ENCODE measurements around the gene SRXN1.

Gene SRXN1

DNA sequence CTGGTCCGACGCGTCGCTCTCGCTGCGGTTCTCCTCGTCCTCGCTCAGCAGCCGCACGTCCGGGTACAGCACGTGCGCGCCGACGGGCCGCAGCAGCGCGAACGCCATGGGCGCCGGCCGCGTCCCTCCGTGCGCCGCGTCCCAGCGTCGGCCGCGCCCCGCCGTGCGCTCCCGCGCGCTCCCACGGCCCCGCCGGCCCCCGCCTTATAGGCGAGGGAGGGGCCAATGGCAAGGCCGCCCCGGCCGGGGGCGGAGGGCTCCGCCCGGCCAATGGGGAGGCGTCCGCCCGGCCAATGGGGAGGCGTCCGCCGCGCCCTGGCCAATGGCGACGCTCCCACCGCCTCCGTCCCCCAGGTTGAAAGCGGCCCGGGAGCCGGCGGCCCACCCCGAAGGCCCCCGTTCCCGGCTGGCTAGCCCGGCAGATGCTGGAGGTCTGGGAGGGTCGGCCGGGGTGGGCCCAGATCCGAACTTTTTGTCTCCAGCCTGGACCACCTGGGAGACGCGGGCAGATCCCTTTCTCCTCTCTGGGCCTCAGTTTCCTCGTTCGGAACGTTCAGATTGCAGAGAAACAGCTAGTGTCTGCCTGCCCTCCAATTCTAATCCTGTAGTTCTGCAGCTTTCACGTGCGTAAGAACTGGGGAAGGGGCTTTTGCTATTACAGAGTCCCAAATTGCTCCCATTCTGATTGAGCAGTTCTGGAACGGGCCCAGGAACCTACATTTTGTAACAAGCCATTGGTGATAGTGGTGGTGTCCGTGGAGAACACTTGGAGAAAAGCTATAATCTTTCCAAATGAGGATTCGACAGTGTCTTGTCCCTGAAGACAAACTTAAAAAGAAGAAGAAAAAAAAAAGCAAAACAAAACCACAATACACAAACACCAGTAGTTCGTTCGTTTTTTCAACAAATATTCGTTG is 42.6 kb downstream of the SRXN1 start, which contains the start of gene TCF15:
TCF15 (minus strand) TSS at position 180 of the 917 bp plus-strand sequence; CDS start at position 108, 72 bp downstream.
- TF ChIP-seq TAF1 (IDR thresholded peaks at IDR 0.05; ENCODE audit: borderline replicate concordance, insufficient read depth, low read length) = no peak
- TF ChIP-seq FOXP2 (optimal IDR thresholded peaks at IDR 0.05; ENCODE audit: borderline replicate concordance, extremely low read depth, extremely low read length, insufficient read depth) = no peak
- no peak for TF ChIP-seq SIN3A (IDR thresholded peaks at IDR 0.05; ENCODE audit: borderline replicate concordance, insufficient read depth, low read length)
- no peak for TF ChIP-seq POLR2AphosphoS5 (IDR thresholded peaks at IDR 0.05; ENCODE audit: low read depth, low read length)

DNA sequence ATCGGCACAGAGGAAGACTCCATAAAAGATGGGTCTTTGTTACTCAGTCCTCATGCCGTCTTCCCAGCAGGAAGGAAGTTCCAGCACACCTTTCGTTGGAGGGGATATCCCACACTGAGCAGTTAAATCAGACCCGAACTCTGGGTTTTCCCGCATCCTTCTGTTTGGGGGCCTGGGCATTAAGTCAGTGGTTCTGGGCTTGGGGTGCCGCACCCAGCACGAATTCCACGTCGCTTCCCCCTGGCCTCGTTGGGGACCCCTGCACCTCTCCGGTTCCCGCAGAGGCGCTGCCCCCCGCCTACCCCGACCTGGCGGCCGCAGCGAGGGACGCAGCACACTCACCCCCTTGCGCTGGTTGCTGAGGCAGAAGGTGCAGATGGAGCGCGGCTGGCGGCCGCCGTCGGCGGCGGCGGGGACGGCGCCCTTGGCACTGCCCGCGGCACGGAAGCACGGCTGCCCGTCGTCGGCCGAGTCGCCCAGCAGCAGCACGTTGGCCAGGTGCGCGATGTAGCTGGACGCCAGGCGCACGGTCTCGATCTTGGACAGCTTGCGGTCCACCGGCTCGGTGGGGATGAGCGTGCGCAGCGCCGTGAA is 43.5 kb downstream of the SRXN1 start:
- no peak for TF ChIP-seq SIN3A (IDR thresholded peaks at IDR 0.05; ENCODE audit: borderline replicate concordance, insufficient read depth, low read length)
- TF ChIP-seq, protein P1, sequence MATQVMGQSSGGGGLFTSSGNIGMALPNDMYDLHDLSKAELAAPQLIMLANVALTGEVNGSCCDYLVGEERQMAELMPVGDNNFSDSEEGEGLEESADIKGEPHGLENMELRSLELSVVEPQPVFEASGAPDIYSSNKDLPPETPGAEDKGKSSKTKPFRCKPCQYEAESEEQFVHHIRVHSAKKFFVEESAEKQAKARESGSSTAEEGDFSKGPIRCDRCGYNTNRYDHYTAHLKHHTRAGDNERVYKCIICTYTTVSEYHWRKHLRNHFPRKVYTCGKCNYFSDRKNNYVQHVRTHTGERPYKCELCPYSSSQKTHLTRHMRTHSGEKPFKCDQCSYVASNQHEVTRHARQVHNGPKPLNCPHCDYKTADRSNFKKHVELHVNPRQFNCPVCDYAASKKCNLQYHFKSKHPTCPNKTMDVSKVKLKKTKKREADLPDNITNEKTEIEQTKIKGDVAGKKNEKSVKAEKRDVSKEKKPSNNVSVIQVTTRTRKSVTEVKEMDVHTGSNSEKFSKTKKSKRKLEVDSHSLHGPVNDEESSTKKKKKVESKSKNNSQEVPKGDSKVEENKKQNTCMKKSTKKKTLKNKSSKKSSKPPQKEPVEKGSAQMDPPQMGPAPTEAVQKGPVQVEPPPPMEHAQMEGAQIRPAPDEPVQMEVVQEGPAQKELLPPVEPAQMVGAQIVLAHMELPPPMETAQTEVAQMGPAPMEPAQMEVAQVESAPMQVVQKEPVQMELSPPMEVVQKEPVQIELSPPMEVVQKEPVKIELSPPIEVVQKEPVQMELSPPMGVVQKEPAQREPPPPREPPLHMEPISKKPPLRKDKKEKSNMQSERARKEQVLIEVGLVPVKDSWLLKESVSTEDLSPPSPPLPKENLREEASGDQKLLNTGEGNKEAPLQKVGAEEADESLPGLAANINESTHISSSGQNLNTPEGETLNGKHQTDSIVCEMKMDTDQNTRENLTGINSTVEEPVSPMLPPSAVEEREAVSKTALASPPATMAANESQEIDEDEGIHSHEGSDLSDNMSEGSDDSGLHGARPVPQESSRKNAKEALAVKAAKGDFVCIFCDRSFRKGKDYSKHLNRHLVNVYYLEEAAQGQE (IDR thresholded peaks at IDR 0.05; ENCODE audit: insufficient read depth in 1 of 2, low read depth in 2 of 2, low read length in 2 of 2) = no peak
- TF ChIP-seq POLR2AphosphoS5 (IDR thresholded peaks at IDR 0.05; ENCODE audit: low read depth, low read length) = no peak

DNA sequence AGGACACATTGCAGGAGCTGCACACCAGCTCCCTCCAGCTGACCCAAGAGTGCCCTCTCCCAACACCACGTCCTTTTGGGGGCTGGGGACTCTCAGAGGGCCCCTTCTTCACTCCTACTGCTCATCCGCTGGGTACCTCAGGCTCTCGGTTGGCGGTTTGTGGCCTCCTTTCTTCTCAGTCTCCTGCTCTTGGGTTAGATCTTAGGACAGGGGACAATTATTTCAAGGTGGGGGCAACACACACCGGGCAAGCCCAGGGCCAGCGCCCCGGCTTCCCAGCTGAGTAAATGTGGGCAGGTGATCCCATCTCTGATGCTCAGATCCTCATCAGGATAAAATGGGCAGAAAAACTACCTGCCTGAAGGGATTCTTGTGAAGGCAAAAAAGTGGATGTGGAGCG is 44.0 kb downstream of the SRXN1 start:
- TF ChIP-seq FOXP2 (optimal IDR thresholded peaks at IDR 0.05; ENCODE audit: borderline replicate concordance, extremely low read depth, extremely low read length, insufficient read depth) = no peak
- TF ChIP-seq, protein P1 (IDR thresholded peaks at IDR 0.05; ENCODE audit: insufficient read depth in 1 of 2, low read depth in 2 of 2, low read length in 2 of 2) = no peak
- TF ChIP-seq TAF1 (IDR thresholded peaks at IDR 0.05; ENCODE audit: borderline replicate concordance, insufficient read depth, low read length) = no peak
- no peak for TF ChIP-seq SIN3A (IDR thresholded peaks at IDR 0.05; ENCODE audit: borderline replicate concordance, insufficient read depth, low read length)
- no peak for TF ChIP-seq POLR2AphosphoS5 (IDR thresholded peaks at IDR 0.05; ENCODE audit: low read depth, low read length)

DNA sequence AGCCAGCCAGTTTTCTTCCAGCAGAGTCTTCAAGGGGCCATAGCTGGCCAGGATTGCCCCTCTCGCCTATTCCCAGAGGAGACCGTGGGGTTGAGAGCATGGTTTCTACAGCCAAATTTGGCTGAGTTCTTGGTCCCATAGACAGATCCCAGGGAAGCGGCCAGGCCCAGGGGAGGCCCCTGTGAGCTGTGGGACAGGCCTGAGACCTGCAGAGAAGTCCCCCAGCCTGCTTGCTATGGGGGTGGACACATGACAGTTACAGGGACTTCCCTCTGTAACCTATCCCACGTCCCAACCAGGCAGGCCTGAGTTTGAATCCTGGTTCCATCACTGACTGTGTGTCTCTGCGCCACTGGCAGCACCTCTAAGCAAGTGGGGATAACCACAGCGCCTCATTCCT is 45.5 kb downstream of the SRXN1 start:
- TF ChIP-seq FOXP2 (optimal IDR thresholded peaks at IDR 0.05; ENCODE audit: borderline replicate concordance, extremely low read depth, extremely low read length, insufficient read depth) = no peak
- TF ChIP-seq TAF1 (IDR thresholded peaks at IDR 0.05; ENCODE audit: borderline replicate concordance, insufficient read depth, low read length) = no peak
- no peak for TF ChIP-seq POLR2AphosphoS5 (IDR thresholded peaks at IDR 0.05; ENCODE audit: low read depth, low read length)

DNA sequence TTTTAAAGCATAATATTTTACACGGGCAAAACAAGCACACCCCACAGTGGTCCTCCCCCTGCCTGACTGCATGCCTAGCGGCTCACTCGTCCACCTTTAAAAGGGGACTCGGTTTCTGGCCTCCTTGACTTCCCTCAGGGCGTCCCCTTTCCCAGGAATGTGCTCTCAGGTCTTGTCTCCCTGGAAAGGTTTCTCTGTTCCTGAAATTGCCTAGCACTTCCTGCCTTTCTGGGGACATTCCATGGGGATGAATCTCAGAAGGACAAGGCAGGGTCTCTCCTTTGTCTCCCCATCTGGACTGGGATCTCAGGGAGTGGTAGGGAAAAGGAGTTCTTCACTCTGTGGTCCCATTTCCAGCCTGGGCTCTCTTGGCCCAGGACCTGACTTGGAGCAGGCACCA is 47.8 kb downstream of the SRXN1 start:
- TF ChIP-seq TAF1 (IDR thresholded peaks at IDR 0.05; ENCODE audit: borderline replicate concordance, insufficient read depth, low read length) = no peak
- TF ChIP-seq, protein P1 (IDR thresholded peaks at IDR 0.05; ENCODE audit: insufficient read depth in 1 of 2, low read depth in 2 of 2, low read length in 2 of 2) = no peak
- TF ChIP-seq SIN3A (IDR thresholded peaks at IDR 0.05; ENCODE audit: borderline replicate concordance, insufficient read depth, low read length) = no peak
- TF ChIP-seq POLR2AphosphoS5 (IDR thresholded peaks at IDR 0.05; ENCODE audit: low read depth, low read length) = no peak
- no peak for TF ChIP-seq FOXP2 (optimal IDR thresholded peaks at IDR 0.05; ENCODE audit: borderline replicate concordance, extremely low read depth, extremely low read length, insufficient read depth)
